Calu3 (cell line): ENCODE measurements around the gene IRX1. TPM values are rescaled to one million over a fixed set of nuclear protein-coding genes. Genes with fewer than 3 reads are reported as not detected.

Source experiments
- BruUV-seq: library from RNA; stranded (reverse); fragments of 400-500 nt; replicated peaks from 2 replicates; lab custom pipeline; 2021; lab: Mats Ljungman, UMichigan
- CTCF ChIA-PET: fragments of 300-600 bp; sonication (Branson Sonifier 250); formaldehyde crosslinking; loops from one replicate; lab custom pipeline; 2022; ENCODE audit warnings: antibody characterized with exemption; lab: Charles Lee
- DNase-seq: peaks from one replicate; pipeline ENCODE4 v3.0.0; 2022
- H3K27ac Mint-ChIP-seq: one replicate; pipeline ENCODE4 v1.8.0; 2022; ENCODE audit warnings: mixed read lengths; ENCODE audit not compliant: unreplicated experiment
- H3K27me3 Mint-ChIP-seq: one replicate; pipeline ENCODE4 v1.8.0; 2022; ENCODE audit warnings: mixed read lengths; ENCODE audit not compliant: unreplicated experiment
- H3K36me3 Mint-ChIP-seq: one replicate; pipeline ENCODE4 v1.8.0; 2022; ENCODE audit warnings: mild to moderate bottlenecking, moderate library complexity, mixed read lengths; ENCODE audit not compliant: insufficient read depth, unreplicated experiment
- H3K4me1 Mint-ChIP-seq: one replicate; pipeline ENCODE4 v1.8.0; 2022; ENCODE audit warnings: mild to moderate bottlenecking, low read depth, mixed read lengths; ENCODE audit not compliant: unreplicated experiment
- H3K4me3 Mint-ChIP-seq: one replicate; pipeline ENCODE4 v1.8.0; 2022; ENCODE audit warnings: mild to moderate bottlenecking, low read depth, moderate library complexity, mixed read lengths; ENCODE audit not compliant: unreplicated experiment
- H3K9me3 Mint-ChIP-seq: one replicate; pipeline ENCODE4 v1.8.0; 2022; ENCODE audit warnings: low read depth, mixed read lengths; ENCODE audit not compliant: unreplicated experiment
- intact Hi-C: fragments of 100-400 bp; cut with micrococcal nuclease; formaldehyde crosslinking; loops from one replicate; pipeline ENCODE4 v1.10.0; 2022; ENCODE audit not compliant: unreplicated experiment
- total RNA-seq: library from RNA; stranded (reverse); gene quantifications from 2 replicates; pipeline ENCODE4 v1.2.3, GENCODE V29; 2022
- TF ChIP-seq, protein P1 (sequence below): fragments of 200-600 bp; IDR thresholded peaks from one replicate; pipeline ENCODE4 v1.8.0; 2022; ENCODE audit warnings: antibody characterized with exemption; ENCODE audit not compliant: unreplicated experiment

Gene IRX1
- total RNA-seq, 1 experiment from 2014 or later = not detected

DNA sequence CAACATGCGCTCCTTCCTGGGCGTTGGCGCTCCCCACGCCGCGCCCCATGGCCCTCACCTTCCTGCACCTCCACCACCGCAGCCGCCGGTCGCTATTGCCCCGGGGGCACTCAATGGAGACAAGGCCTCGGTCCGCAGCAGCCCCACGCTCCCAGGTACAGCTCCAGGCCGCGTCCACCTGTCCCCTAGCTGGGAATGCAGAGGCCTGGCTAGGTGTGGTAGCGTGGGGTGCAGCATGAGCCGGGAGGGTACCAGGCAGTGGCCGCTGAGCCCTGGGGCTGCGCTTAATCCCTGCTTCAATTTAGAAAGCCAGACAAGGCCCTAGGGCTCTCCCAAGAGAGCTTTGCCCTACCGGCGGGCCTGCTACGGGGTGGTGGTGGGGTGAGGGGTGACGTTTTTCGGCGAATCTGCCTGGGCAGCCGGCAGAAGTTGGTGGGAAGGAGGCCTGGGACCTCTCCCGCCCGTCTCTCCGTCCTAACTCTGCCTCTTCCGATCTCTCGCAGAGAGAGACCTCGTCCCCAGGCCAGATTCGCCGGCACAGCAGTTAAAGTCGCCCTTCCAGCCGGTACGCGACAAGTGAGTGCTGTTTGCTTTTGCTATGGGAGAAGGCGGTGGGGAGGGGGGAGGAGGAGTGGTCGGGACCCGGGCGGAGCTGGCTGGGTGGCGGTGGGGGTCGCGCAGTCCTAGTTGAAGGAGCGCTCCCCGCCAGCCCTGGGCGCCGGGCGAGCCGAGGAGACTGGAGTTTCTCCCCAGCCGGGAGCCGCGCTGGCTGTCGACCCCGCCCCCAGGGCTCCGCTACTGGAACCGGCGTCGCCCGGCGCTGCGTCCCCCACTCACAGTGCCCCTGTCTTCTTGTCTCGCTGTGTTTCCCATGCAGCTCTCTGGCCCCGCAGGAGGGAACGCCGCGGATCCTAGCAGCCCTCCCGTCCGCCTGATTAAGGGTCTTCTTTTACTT, 4.8 kb downstream of the IRX1 start:
- intact Hi-C loops = no loop called here
- H3K9me3 Mint-ChIP-seq = peaks cover 11% of the 10 kb centered on the region
- BruUV-seq = no TSS peak
- CTCF ChIA-PET = no interaction called here
- peaks cover 5% of the 10 kb centered on the region for H3K36me3 Mint-ChIP-seq
- TF ChIP-seq, protein P1, sequence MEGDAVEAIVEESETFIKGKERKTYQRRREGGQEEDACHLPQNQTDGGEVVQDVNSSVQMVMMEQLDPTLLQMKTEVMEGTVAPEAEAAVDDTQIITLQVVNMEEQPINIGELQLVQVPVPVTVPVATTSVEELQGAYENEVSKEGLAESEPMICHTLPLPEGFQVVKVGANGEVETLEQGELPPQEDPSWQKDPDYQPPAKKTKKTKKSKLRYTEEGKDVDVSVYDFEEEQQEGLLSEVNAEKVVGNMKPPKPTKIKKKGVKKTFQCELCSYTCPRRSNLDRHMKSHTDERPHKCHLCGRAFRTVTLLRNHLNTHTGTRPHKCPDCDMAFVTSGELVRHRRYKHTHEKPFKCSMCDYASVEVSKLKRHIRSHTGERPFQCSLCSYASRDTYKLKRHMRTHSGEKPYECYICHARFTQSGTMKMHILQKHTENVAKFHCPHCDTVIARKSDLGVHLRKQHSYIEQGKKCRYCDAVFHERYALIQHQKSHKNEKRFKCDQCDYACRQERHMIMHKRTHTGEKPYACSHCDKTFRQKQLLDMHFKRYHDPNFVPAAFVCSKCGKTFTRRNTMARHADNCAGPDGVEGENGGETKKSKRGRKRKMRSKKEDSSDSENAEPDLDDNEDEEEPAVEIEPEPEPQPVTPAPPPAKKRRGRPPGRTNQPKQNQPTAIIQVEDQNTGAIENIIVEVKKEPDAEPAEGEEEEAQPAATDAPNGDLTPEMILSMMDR = no peak
- no peaks in the 10 kb centered on the region for H3K27me3 Mint-ChIP-seq
- DNase-seq = no peak
- no peak overlapping the region for H3K4me3 Mint-ChIP-seq
- no peak overlapping the region for H3K27ac Mint-ChIP-seq
- no peaks in the 10 kb centered on the region for H3K4me1 Mint-ChIP-seq

DNA sequence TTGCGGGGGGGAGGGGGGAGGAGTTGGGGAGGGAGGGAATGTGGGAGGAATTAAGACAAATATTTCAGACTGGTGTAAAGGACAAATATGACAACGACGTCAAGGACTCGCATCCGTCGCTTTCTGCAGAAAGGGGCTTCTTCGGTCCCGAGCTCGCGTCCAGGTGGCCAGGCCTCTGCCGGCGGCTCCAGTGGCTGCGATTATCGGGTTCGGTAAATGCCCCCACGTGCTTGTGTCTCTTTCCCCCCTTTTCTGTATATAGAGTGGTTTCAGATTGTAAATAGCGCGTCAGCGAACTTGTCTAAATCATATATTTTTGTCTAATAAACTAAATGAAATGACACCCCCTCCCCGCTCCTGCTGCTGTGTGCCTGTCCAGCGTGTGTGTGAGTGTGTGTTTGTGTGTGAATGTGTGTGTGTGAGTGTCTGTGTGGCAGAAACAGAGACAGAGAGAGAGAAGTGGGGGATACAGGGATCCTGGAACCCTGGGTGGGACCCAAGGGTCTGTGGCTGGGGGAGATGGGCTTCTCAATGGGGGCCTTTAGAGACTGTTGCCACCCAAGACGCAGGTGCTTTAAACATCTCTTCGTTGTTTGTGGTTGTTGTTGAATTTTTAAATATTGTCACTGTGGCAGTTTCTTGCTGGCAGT, 5.6 kb downstream of the IRX1 start:
- BruUV-seq = no TSS peak
- TF ChIP-seq, protein P1 = no peak
- no peaks in the 10 kb centered on the region for H3K27me3 Mint-ChIP-seq
- no peak overlapping the region for H3K27ac Mint-ChIP-seq
- H3K36me3 Mint-ChIP-seq = peaks cover 5% of the 10 kb centered on the region
- DNase-seq = no peak
- H3K4me1 Mint-ChIP-seq = no peaks in the 10 kb centered on the region
- CTCF ChIA-PET = no interaction called here
- no peak overlapping the region for H3K4me3 Mint-ChIP-seq
- intact Hi-C loops = no loop called here
- peaks cover 11% of the 10 kb centered on the region for H3K9me3 Mint-ChIP-seq

DNA sequence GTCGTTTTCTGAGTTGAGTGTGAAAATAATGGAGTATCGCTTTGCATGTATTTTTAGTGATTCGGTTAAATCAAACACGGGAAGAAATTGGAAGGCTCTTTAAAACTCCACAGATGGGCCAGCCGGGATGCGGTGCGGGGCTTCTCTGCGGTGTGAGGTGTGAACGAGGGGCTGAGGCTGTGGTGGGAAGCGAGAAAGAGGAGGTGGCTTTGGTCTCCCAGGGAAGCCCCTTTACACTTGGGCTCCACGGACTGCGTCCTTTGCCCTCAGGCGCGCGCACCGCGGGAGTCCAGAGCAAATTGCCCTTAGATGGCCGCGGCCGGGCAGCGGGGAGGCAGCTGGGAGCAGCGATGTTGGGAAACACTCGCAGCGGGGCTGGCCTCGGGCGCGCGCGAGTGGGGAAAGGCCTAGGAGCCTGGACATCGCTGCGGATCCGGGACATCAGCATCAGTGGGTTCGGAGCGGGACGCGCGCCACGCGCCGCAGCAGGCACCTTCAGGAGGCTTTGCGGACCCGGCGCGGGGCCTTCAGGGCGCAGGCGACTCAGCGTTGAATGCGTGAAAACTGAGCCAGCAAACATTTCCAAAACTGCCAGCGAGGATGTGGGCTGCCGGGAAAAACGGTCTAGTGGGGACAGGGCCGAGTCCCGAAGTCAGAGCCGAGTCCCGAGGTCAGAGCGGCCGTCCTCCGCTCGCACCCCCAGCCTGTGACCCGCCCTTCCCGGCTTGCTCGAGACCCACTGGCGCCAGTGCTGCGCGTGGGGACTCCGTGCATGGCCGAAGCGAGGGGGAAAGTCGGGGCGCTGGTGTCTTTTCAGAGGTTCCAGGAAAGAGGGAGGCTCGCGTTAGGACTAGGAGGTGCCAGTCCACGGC, 6.5 kb downstream of the IRX1 start:
- peaks cover 5% of the 10 kb centered on the region for H3K36me3 Mint-ChIP-seq
- CTCF ChIA-PET = no interaction called here
- TF ChIP-seq, protein P1 = no peak
- no peak overlapping the region for H3K4me3 Mint-ChIP-seq
- H3K4me1 Mint-ChIP-seq = no peaks in the 10 kb centered on the region
- no peak for DNase-seq
- H3K9me3 Mint-ChIP-seq = peaks cover 13% of the 10 kb centered on the region
- H3K27ac Mint-ChIP-seq = no peak overlapping the region
- intact Hi-C loops = no loop called here
- no TSS peak for BruUV-seq
- no peaks in the 10 kb centered on the region for H3K27me3 Mint-ChIP-seq

DNA sequence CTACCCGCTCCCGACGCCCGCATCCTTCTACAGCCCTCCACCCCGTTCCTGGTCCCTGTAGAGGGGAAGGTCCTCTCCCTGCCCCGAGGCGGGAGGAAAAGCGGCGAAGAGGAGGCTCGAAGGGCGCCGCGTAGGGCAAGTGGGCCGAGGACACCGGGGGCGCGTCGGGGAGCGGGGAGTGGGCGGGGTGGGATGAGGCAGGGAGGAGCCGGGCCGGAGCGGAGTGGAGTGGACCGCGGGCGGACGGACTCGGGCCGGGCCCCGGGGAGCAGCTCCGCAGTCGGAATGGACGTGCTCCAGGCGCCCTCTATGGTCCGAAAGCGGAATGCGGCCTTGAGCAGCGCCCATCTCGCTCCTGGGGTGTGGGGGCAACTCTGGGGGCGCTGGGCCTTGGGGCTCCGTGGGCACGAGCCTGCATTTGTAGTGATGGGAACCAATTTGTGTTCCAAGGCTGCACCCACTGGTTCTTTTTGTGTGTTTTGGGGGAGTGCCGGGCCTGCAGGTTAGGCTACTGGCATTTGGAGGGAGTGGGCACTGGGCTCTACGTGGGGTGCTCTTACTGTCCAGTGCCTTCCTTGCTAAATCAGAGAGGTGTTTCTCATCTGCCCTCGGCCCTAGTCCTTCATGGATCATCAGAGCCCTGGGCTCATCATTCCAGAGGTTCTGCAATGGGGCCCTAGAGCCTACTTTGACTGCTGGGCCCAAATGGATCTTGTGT, 7.3 kb downstream of the IRX1 start:
- H3K36me3 Mint-ChIP-seq = peaks cover 5% of the 10 kb centered on the region
- no TSS peak for BruUV-seq
- DNase-seq = no peak
- H3K27ac Mint-ChIP-seq = no peak overlapping the region
- H3K4me3 Mint-ChIP-seq = no peak overlapping the region
- H3K4me1 Mint-ChIP-seq = no peaks in the 10 kb centered on the region
- CTCF ChIA-PET = no interaction called here
- no peaks in the 10 kb centered on the region for H3K27me3 Mint-ChIP-seq
- intact Hi-C loops = no loop called here
- TF ChIP-seq, protein P1 = no peak
- peaks cover 13% of the 10 kb centered on the region for H3K9me3 Mint-ChIP-seq
